ENCODE measurements around the gene KISS1. TPM values are rescaled to one million over a fixed set of nuclear protein-coding genes. Genes with fewer than 3 reads are reported as not detected.

Gene KISS1
- polyA plus RNA-seq, 1 donor: 0.28 TPM

DNA sequence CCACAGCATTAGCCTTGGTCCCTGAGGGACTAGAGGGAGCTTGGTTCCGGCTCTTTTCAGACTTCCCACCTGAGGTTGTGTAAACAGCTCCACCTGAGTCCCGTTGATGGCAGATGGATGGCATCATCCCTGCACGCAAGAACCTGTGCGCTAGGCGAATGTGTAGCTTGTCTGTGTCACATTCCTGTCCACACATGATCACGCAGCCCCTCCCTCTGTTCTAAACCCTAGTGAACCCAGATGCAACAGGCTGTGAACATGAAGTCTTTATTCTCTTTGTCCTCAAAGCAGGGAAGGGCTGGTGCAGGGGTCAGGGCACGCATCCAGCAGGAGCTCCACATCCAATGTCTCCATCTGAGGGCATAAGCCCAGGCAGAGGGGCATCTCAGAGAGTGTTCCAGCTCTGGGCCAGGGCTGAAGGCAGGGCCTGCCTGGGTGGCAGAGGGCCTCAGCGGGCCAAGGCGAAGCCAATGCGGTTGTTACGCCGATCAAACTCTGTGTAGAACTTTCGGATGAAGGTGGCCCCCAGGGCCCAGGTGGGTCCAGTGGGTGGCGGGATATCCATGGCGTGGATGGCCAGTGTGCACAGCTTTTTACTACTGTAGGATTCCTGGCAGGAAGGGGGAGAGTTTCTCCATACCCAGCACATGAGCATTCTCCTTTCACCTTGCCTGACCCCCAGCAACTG lies 41.6 kb downstream of the KISS1 start:
- no peak for DNase-seq

DNA sequence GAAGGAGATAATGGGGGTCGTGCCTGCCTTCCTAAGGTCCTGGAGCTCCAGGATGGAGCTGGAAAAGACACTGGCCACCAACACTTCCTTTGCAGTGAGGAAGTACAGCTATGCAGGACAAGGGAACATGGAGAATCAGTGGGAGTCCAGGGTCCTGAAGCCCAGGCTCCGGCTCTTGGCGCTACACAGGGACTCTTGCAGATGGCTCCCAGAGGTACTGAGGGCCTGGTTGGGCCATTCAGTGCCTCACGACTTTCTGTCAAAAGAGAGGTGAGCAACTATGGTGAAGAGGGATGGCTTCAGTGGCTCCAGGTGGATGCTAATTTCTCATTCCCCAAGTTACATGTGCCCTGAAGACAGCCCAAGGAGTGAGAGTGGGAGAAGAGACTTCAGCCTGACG lies 42.6 kb downstream of the KISS1 start:
- DNase-seq: no peak

DNA sequence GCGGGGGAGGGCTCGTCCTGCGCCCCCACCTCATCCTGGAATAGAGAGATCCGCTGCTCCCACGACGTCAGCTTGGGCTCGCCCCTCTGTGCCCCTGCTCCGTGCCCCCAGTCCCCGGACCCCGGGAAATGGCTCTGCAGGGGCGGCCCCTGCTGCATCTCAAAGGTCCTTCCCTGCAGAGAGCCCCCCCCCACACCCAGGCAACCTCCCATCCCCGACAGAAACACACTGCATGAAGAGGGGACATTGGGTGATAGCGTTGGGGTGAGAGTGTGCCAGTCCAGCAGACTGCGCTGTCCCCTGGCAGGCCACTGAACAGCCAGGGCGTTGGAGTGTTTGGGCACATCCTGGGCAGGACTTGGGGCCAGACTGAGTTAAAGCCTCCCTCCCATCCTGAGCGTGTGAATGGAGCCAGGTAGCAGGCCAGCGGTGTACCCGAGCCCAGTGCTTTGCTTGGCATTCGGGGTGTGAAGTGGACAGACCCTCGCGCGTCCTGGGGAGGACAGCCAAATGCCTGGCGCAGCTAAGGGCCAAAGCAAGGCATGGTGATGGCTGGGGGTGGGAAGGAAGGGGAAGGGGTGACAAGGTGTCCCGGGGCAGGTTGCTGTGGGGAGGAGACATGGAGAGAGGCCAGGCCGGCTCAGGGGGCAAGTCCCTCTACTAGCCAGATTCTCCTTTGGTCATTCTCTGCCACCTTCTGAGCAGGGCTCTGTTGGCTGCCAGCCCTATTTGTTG lies 43.8 kb downstream of the KISS1 start:
- no peak for DNase-seq

DNA sequence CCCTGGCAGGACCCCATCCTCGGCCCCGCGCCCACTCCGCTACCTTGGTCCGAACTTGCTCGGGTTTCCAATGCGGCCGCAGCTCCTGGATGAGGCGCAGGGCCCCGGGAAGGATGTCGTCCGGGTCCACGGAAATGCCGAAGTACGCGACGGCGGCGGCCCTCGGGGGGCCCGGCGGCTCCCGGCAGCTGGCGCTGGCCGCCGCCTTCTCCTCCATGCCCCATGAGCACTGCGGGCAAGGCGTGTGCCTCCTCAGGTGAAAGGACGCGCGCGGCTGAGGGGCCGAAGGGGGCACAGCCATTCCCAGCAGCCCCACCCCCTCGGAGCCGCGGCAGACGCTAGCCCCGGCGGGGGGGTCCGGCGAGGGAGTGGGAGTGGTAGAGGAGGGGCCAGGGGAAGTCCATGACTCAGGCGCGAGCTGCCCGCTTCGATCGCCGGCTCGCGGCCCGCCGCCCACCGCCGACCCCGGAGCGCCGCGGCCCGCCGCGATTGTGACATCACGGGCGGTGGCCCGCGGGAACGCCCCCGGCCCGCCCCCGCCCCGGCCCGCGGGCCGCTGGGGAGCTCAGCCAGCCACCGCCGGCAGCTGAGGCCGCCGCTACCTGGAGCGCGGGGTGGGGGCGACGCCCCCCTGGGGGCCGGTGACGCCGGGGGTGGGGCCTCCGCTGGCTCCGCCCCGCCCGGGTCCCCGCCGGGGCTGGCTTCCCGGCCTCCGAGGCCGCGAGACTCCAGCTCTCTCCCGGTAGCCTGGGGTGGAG lies 44.6 kb downstream of the KISS1 start, which contains the start of gene ETNK2:
Gene ETNK2, minus strand, starts transcription at position 493 of the 758 bp plus-strand sequence. Its CDS starts 192 bp downstream, at position 301.
- peak; percentile 56 for DNase-seq

DNA sequence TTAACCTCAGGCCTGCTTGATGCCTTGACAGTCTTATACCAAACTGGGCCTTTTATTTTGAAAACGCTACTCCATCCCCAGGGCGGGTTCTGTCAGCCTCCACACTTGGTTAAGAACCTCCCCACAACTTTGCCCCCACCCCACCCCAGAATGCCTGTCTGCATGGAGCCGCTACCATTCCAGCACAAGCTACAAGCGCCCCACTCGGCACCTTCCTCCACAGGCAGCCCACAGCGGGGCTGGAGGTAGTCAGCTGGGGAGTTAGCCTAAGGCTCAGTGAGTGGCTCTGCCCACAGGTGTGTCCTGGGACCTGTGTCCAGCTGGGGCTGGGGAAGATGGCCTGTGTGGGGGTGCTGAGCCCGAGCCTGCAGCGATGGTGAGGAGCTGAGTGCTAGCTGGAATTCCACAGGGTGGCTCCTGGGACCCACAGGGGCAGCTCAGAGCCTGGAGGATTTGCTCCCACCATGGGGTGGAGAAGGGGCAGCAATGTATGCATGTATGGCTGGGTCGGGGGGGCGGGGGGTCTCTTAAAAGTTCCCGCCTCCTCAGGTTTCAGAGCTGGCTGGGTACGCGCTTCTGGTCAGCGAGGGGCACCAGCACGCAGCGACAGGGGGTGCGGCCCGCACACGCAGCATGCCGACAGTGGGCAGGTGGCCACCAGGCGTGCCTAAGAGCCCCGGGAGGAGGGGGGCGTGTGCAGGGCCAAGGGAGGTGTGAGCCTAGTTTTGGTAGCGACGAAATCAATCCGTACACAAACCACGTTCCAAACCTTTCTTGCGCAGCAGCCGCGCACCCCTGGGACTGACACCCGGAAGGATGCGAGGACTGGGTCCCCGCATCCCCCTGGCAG lies 45.4 kb downstream of the KISS1 start:
- no peak for DNase-seq

DNA sequence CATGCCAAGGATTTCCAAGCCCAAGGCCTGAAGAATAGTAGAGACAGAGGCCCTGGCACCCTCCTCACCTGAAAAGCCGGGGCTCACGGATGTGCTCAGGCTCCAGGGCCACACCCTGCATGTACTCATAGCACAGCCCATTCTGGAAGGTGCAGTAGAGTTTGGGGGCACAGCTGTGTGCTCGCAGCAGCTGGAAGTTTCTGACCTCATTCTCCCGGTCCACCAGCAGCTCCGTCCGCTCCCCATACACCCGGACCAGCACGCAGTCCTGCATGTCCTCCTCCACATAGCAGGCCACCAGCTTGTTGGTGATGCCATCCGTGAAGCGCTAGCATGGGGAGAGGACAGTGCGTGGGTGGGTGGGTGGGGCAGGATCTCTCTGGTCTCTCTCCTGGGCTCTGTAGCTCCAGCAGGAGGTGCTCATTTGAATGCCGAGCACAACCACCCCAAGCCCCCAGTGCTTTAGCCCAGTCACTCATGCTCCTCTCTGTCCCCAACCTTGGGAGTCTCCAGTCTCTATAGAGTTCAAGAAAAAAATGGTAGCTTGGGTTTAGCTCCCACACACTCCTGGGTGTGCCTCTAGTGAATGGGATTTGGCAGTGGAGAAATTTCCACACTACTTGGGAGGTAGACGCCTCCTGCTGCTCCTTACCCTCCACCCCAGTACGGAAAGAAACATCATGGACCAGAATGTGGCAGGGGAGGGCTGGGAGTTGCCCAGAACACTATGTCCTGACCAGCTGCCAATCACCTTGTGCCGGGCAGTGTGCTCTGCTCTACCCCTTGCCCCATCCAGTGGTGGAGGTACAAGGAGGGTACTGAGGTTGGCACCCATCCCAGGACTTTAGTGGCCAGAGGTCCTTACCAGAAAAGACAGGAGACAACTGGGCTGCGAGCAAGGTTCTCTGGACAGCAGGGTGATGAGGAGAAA lies 46.4 kb downstream of the KISS1 start:
- no peak for DNase-seq

DNA sequence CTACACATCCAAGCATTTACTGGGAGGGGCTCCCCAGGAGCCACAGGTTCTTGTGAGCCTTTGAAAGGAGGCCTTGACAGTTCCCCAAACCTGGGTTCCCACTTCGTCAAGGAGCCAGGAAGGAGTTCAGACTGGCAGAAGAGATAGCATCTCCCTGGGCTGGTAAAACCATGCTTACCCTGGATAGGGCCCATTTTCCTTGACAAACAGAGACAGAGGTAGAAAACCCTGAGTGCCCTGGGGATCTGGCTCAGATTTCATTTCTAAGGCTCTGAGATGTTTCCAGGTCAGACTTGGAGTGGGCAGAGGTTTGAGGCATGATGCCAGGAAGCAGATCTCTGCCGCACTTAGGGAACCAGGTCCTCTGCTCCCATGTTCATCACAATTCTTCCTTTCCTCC lies 47.2 kb downstream of the KISS1 start:
- DNase-seq: no peak

DNA sequence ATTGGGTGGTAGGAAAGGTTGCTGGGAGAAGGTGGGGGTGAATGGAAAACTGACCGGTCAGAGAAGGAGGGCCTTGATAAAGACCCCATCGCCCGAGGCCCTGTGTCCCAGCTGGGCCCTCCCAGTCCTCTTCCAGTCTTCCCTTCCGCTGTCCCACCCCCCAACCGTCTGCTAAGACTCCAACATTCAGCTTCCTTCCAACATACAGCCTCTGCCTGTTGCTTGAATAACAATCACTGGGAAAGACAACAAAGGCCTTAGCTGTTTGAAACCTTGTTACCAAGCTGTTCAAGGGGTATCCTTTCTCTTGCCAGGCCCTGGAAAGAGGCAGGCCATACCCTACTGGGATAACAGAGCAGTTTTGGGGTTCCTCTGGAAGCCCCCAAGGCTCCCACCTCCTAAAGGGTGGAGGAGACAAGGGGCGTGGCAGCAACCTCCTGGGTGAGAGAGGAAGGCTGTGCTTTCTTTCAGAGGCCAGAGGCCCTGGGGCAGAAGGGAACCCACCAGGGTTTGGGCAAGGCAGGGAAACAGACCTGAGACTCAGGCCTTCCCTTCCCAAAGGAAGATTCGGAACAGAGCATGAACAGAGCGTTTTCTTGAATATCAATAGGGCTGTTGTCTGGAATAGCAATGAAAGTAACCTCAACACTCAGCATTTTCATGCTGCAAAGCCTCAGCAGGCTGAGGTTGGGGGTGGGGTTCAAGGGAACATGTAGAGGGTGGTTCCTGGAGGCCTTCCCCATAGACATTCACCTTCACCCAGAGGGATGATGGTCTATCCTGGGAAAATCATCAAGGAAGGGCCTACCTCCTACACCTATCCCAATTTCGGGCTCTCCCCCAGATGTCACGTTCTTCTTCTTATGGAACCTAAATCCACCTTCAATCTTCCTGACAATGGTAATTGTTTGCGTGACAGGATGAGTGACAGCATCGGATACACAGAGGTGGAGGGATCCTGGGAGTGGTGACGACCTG lies 48.6 kb downstream of the KISS1 start:
- no peak for DNase-seq

DNA sequence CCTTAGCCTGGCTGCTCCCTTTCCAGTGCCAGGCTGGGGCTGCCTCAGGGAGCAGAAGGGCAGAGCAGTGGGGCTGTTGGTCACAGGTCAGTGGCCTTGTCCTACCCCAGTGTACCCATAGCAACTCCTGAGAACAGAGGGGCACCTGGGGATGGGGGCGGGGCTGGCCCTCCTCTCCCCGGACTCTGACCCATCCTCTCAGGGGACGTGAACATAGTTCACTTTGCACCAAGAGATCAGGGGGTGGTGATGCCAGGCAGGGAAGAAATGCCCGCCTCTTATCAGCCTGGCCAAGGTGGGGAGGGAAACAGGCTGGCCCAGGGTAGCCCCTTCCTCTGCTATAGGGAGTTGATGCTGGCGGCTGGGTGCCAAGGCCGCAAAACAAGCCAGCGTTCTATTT lies 49.3 kb downstream of the KISS1 start:
- DNase-seq: no peak

DNA sequence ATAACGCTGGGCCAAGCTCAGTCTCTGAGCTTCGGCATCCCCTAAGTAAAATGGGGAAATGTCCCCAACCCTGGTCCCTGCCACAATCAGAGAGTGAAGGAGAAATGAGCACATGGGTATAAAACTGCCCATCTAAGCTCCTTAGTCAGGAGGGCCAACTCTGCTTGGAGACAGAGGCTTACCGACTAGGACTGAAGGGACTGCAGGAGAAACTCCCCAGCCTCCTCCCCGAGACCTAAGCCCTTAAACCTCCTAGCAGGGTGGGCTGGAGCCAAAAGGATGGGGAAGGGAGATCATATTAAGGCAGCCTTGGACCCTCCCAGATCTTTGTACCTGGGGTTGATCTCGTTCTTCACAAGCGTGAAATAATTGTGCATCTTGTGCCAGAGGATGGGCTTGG lies 50.0 kb downstream of the KISS1 start:
- DNase-seq: no peak

DNA sequence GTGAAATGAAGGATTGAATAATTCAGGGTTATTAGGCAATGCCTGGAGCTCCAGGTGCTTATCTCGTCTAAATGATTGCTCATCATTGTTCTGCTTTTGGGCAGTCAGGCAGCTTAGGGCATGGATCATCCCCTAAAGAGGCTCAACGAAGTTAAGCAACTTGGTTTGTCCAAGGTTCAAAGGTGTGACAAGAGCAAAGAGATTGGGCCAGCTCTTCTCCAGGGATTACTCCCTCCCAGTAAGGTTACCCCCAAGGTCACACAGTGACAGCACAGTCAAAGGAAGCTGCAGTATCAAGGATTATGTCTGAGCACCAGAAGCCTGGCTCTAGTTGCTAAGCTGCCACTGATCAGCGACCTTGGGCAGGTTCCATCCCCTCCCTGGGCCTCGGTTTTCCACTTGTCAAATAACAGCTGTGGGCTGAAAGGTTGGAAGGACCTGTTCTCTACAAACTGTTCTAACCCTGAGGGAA lies 51.2 kb downstream of the KISS1 start:
- no peak for DNase-seq

DNA sequence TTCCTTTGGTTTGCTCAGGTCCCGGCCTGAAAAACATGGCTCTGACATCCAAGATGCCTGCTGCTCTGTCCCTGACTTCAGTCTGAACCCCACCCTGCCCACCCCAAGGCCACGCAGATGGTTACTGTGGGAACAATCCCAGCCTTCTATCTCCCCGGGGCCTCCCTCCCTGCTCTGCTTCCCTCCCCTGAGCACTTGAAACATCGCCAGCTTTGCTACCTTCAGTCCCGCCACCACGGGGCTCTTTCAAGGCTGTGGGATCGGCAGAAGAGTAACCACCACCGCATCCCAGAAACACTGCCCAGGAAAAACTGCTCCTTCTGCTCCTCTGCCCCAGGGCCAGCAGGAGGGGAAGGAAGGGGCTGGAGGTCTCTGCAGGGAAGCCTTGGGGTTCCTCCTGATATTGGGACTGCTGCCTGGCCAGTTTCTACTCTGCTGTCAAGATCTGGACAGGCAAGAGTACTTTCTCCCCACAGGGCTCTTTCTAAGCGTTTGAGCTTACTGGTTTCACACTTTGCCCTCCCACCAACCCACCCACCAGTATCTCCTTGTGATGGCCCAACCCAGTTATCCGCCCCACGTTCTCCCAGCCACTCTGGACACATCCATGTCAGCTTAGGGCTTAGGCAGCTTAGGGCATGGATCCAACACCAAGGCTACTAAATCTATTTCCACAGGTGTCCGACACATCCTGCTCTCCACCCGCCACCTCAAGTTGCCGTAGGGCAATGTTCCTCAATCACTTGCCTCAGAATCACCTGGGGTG lies 52.8 kb downstream of the KISS1 start:
- no peak for DNase-seq

DNA sequence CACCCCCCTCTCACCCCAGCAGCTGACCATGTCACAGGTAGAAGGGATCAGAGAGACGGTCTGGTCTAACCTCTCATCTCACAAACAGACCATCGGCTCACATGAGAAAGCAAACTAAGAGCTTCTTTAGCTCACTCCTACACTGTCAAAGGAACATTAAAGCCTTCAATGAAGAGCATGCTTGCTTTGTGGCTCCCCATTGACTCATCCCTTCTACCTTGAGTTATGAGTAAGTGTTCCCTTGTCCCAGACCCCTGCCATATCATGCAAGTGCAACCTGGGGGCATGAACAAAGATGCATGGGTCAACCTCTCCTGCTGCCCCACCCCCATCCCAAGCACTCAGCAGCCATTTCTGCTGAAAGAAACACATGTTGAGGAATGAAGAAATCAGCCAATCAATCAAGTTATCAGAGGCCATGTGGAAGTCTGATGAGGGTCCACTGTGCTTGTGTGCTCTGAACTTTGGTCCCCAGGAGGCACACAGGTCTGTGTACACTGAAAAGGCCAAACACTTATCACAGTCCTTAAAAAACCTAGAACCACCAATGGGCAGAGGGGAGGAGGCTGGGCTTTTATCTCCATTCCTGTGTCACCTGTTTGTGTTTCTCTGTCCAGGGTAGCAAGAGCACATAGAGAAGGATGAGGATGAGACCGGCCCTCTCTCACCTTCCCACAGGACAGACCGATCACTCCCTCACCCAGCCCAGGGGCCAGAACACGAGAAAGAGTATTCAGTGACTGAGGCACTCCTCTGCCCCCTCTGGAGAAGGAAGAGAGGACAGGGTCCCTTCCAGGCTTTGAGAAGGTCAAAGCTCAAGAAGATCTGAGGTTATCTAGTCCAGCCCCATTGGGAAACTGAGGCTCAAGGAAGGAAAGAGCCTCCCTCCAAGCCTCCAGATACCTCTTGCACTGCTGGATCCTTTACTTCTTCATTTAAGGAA lies 54.0 kb downstream of the KISS1 start:
- DNase-seq: no peak

DNA sequence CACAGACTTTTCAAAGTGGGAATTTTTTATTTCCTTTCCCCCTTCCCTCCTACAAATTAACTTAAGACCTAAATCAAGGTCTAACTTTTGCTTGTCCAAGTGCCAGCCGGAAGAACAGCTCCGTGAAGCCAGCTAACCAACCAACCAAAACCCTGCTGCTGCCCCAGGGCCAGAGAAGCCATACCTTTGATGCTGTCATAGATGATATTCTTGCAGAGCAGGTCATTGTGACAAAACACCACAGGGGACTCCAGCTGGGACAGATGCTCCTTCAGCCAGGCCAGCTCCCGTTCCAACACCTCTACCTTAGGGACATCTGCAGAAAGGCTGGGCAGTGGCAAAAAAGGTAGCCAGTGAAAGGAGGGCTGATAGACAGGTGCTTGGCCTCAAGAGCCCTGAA lies 55.2 kb downstream of the KISS1 start:
- no peak for DNase-seq

All from hindlimb muscle (tissue), 1 donor.